Measurements from ENCODE around the gene ZIC4.
A peak's percentile ranks its signal among the peaks of the same experiment; 100 is the strongest.

Gene ZIC4

DNA sequence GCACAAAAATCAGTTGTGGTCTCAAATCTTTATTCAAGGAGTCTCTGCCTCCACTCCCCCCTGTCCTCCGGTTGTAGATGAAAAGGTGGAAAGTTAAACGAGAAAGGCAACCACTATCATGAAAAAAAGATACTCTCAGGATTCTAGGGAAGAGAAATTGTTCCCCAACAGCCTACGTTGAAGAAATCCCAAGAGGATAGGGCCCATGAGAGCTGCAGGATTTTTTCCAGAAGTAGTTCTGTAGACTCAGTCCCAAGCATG lies 17.1 kb upstream of the ZIC4 start:
- H3K4me2 ChIP-seq (ENCODE audit: low read length), result peak overlapping the region; percentile 36
- no peaks in the 10 kb centered on the region for H3K79me2 ChIP-seq (ENCODE audit: control insufficient read depth, insufficient read depth, low read length)
- WGBS (ENCODE audit: extremely low coverage, insufficient coverage, low lambda C conversion rate), result no CpG with 5 or more reads among the region's 3 CpGs
- H4K8ac ChIP-seq (ENCODE audit: low read depth, low read length), result no peak overlapping the region
- H3K4me1 ChIP-seq (ENCODE audit: control insufficient read depth, low read depth, low read length), result peaks cover 10% of the 10 kb centered on the region
- no peak overlapping the region for H3K4me3 ChIP-seq (ENCODE audit: low read length)
- H3K27ac ChIP-seq (ENCODE audit: low read depth, low read length), result no peak overlapping the region
- no peak overlapping the region for H3K18ac ChIP-seq (ENCODE audit: low read length)
- no peak for DNase-seq
- no peak overlapping the region for H2BK15ac ChIP-seq (replicated peaks; ENCODE audit: low read depth)
- H2BK120ac ChIP-seq (ENCODE audit: low read depth, low read length), result no peak overlapping the region
- H3K79me1 ChIP-seq (ENCODE audit: low read length), result no peaks in the 10 kb centered on the region
- no peak overlapping the region for H4K5ac ChIP-seq (ENCODE audit: low read length)
- no peak overlapping the region for H2AK5ac ChIP-seq (ENCODE audit: low read length)
- H3K56ac ChIP-seq (ENCODE audit: low read length), result no peak overlapping the region
- H3K4ac ChIP-seq (ENCODE audit: low read depth, low read length), result no peak overlapping the region
- H3K9ac ChIP-seq (ENCODE audit: low read length), result no peak overlapping the region
- no peak overlapping the region for H2BK5ac ChIP-seq (ENCODE audit: low read length)
- H3K36me3 ChIP-seq (ENCODE audit: control insufficient read depth, insufficient read depth, low read length), result no peaks in the 10 kb centered on the region
- peaks cover 57% of the 10 kb centered on the region for H3K27me3 ChIP-seq (ENCODE audit: insufficient read depth, low read length, poor library complexity)
- peak overlapping the region; percentile 38 for H3K23ac ChIP-seq (ENCODE audit: low read length)

- WGBS (ENCODE audit: extremely low coverage, insufficient coverage, low lambda C conversion rate), result no CpG with 5 or more reads among the region's 36 CpGs
- H2BK5ac ChIP-seq (ENCODE audit: low read length), result no peak overlapping the region
- no peak overlapping the region for H3K9ac ChIP-seq (ENCODE audit: low read length)
- H4K5ac ChIP-seq (ENCODE audit: low read length), result no peak overlapping the region
- H2BK15ac ChIP-seq (replicated peaks; ENCODE audit: low read depth), result no peak overlapping the region
- no peaks in the 10 kb centered on the region for H3K79me2 ChIP-seq (ENCODE audit: control insufficient read depth, insufficient read depth, low read length)
- H4K8ac ChIP-seq (ENCODE audit: low read depth, low read length), result no peak overlapping the region
- peaks cover 10% of the 10 kb centered on the region for H3K4me1 ChIP-seq (ENCODE audit: control insufficient read depth, low read depth, low read length)
- peak overlapping the region; percentile 36 for H3K4me2 ChIP-seq (ENCODE audit: low read length)
- H3K23ac ChIP-seq (ENCODE audit: low read length), result no peak overlapping the region
- DNase-seq, result peak; percentile 68
- H3K36me3 ChIP-seq (ENCODE audit: control insufficient read depth, insufficient read depth, low read length), result no peaks in the 10 kb centered on the region
- H3K18ac ChIP-seq (ENCODE audit: low read length), result no peak overlapping the region
- no peaks in the 10 kb centered on the region for H3K79me1 ChIP-seq (ENCODE audit: low read length)
- no peak overlapping the region for H3K27ac ChIP-seq (ENCODE audit: low read depth, low read length)
- no peak overlapping the region for H2AK5ac ChIP-seq (ENCODE audit: low read length)
- peaks cover 62% of the 10 kb centered on the region for H3K27me3 ChIP-seq (ENCODE audit: insufficient read depth, low read length, poor library complexity)
- H2BK120ac ChIP-seq (ENCODE audit: low read depth, low read length), result no peak overlapping the region
- no peak overlapping the region for H3K56ac ChIP-seq (ENCODE audit: low read length)
- H3K4me3 ChIP-seq (ENCODE audit: low read length), result no peak overlapping the region
- no peak overlapping the region for H3K4ac ChIP-seq (ENCODE audit: low read depth, low read length)
Measured at GRCh38 chr3:147422601-147423536, 16.5 kb upstream of the ZIC4 start.

- H2BK5ac ChIP-seq (ENCODE audit: low read length), result no peak overlapping the region
- peaks cover 10% of the 10 kb centered on the region for H3K4me1 ChIP-seq (ENCODE audit: control insufficient read depth, low read depth, low read length)
- no peak overlapping the region for H3K4me2 ChIP-seq (ENCODE audit: low read length)
- no peak overlapping the region for H3K4ac ChIP-seq (ENCODE audit: low read depth, low read length)
- H3K18ac ChIP-seq (ENCODE audit: low read length), result no peak overlapping the region
- H4K5ac ChIP-seq (ENCODE audit: low read length), result no peak overlapping the region
- H4K8ac ChIP-seq (ENCODE audit: low read depth, low read length), result no peak overlapping the region
- H3K79me2 ChIP-seq (ENCODE audit: control insufficient read depth, insufficient read depth, low read length), result no peaks in the 10 kb centered on the region
- no peak overlapping the region for H3K56ac ChIP-seq (ENCODE audit: low read length)
- H3K4me3 ChIP-seq (ENCODE audit: low read length), result no peak overlapping the region
- no peak overlapping the region for H2BK120ac ChIP-seq (ENCODE audit: low read depth, low read length)
- no CpG with 5 or more reads among the region's 15 CpGs for WGBS (ENCODE audit: extremely low coverage, insufficient coverage, low lambda C conversion rate)
- H3K23ac ChIP-seq (ENCODE audit: low read length), result no peak overlapping the region
- no peak overlapping the region for H3K9ac ChIP-seq (ENCODE audit: low read length)
- no peak overlapping the region for H2BK15ac ChIP-seq (replicated peaks; ENCODE audit: low read depth)
- H3K36me3 ChIP-seq (ENCODE audit: control insufficient read depth, insufficient read depth, low read length), result no peaks in the 10 kb centered on the region
- no peak overlapping the region for H2AK5ac ChIP-seq (ENCODE audit: low read length)
- peaks cover 68% of the 10 kb centered on the region for H3K27me3 ChIP-seq (ENCODE audit: insufficient read depth, low read length, poor library complexity)
- no peak for DNase-seq
- no peaks in the 10 kb centered on the region for H3K79me1 ChIP-seq (ENCODE audit: low read length)
- no peak overlapping the region for H3K27ac ChIP-seq (ENCODE audit: low read depth, low read length)
Measured at GRCh38 chr3:147422196-147422595, 15.9 kb upstream of the ZIC4 start.

DNA sequence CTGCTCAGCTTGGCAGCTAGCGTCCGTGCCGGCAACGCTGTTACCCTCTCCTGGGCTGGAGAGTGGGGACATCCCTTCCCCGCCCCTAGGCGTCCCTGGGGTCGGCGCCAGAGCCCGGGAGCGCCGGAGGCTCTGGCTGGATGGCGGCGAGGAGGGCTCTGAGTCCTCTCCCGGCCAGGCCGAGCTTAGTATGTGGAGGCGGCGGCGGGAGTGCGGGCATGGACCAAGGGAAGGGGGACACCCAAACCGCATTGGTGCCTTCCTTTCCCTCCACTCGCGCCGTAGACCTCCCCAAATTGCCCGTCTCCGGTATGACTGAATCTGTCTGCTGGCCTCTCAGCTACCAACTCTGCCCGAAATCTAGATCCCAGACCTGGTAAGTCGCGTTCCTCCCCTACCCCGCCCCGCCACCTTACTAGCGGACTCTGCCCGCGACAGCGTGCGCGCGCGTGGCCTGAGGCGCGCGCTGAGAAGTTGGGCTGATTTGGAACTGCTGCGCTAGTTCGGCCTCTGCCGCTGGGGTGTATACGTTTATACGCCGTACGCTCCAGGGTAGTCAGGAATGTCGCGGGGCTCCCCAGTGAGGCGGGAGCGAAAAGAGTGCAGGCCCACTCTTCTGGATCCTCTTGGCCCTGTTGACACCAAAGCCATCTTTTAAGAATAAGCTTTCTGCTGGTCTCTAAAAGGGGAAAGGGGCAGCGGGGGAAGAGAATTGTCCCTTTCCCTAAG lies 15.0 kb upstream of the ZIC4 start:
- Histone ChIP-seq H3K27me3 (ENCODE audit: insufficient read depth, low read length, poor library complexity) (peaks cover 68% of the 10 kb centered on the region), H3K23ac (ENCODE audit: low read length) (no peak overlapping the region), H4K5ac (ENCODE audit: low read length) (no peak overlapping the region), H3K79me1 (ENCODE audit: low read length) (no peaks in the 10 kb centered on the region), H2AK5ac (ENCODE audit: low read length) (no peak overlapping the region), H2BK15ac (replicated peaks; ENCODE audit: low read depth) (no peak overlapping the region), H3K79me2 (ENCODE audit: control insufficient read depth, insufficient read depth, low read length) (no peaks in the 10 kb centered on the region), H3K56ac (ENCODE audit: low read length) (peak overlapping the region; percentile 44), H3K9ac (ENCODE audit: low read length) (no peak overlapping the region), H3K4me1 (ENCODE audit: control insufficient read depth, low read depth, low read length) (peaks cover 10% of the 10 kb centered on the region), H3K27ac (ENCODE audit: low read depth, low read length) (no peak overlapping the region), H3K4me2 (ENCODE audit: low read length) (peak overlapping the region; percentile 19), H4K8ac (ENCODE audit: low read depth, low read length) (no peak overlapping the region), H3K36me3 (ENCODE audit: control insufficient read depth, insufficient read depth, low read length) (no peaks in the 10 kb centered on the region), H2BK5ac (ENCODE audit: low read length) (no peak overlapping the region), H3K4ac (ENCODE audit: low read depth, low read length) (no peak overlapping the region), H3K4me3 (ENCODE audit: low read length) (peak overlapping the region; percentile 24), H3K18ac (ENCODE audit: low read length) (no peak overlapping the region), H2BK120ac (ENCODE audit: low read depth, low read length) (no peak overlapping the region)
- DNase-seq, result peak; percentile 63
- WGBS (ENCODE audit: extremely low coverage, insufficient coverage, low lambda C conversion rate), result no CpG with 5 or more reads among the region's 53 CpGs

GRCh38 chr3:147420353-147421183 lies 14.2 kb upstream of the ZIC4 start:
- Histone ChIP-seq H3K23ac (ENCODE audit: low read length) (no peak overlapping the region), H2AK5ac (ENCODE audit: low read length) (no peak overlapping the region), H3K79me1 (ENCODE audit: low read length) (no peaks in the 10 kb centered on the region), H3K79me2 (ENCODE audit: control insufficient read depth, insufficient read depth, low read length) (no peaks in the 10 kb centered on the region), H3K27me3 (ENCODE audit: insufficient read depth, low read length, poor library complexity) (peaks cover 68% of the 10 kb centered on the region), H3K4me3 (ENCODE audit: low read length) (no peak overlapping the region), H2BK15ac (replicated peaks; ENCODE audit: low read depth) (no peak overlapping the region), H3K18ac (ENCODE audit: low read length) (no peak overlapping the region), H3K4ac (ENCODE audit: low read depth, low read length) (no peak overlapping the region), H4K5ac (ENCODE audit: low read length) (no peak overlapping the region), H3K4me1 (ENCODE audit: control insufficient read depth, low read depth, low read length) (peaks cover 10% of the 10 kb centered on the region), H2BK5ac (ENCODE audit: low read length) (no peak overlapping the region), H3K9ac (ENCODE audit: low read length) (no peak overlapping the region), H3K36me3 (ENCODE audit: control insufficient read depth, insufficient read depth, low read length) (no peaks in the 10 kb centered on the region), H4K8ac (ENCODE audit: low read depth, low read length) (no peak overlapping the region), H3K56ac (ENCODE audit: low read length) (peak overlapping the region; percentile 30), H2BK120ac (ENCODE audit: low read depth, low read length) (no peak overlapping the region), H3K4me2 (ENCODE audit: low read length) (peak overlapping the region; percentile 19), H3K27ac (ENCODE audit: low read depth, low read length) (no peak overlapping the region)
- peak; percentile 14 for DNase-seq
- WGBS (ENCODE audit: extremely low coverage, insufficient coverage, low lambda C conversion rate), result no CpG with 5 or more reads among the region's 32 CpGs

All from mesendoderm (in vitro differentiated cells).